Measurements from ENCODE around the gene FBLN7.

DNA sequence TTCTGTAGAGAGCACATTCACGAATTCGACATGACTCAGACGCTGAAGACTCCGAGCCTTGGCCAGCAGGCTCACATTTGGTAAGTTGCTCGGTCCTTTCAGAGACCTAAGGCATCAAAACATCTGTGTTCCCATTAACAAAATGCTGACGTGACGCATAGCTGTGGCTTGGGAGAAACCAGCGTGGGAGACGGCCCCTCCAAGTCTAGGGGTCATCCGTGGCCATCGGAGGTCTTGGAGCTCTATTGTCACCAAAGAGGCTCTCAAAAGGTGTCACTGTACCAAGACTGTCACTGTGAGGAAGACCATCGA lies 14.9 kb downstream of the FBLN7 start:
- TF ChIP-seq POLR2A (IDR thresholded peaks at IDR 0.05) = no peak
- TF ChIP-seq EP300 (IDR thresholded peaks at IDR 0.05) = no peak
- TF ChIP-seq, protein P1, sequence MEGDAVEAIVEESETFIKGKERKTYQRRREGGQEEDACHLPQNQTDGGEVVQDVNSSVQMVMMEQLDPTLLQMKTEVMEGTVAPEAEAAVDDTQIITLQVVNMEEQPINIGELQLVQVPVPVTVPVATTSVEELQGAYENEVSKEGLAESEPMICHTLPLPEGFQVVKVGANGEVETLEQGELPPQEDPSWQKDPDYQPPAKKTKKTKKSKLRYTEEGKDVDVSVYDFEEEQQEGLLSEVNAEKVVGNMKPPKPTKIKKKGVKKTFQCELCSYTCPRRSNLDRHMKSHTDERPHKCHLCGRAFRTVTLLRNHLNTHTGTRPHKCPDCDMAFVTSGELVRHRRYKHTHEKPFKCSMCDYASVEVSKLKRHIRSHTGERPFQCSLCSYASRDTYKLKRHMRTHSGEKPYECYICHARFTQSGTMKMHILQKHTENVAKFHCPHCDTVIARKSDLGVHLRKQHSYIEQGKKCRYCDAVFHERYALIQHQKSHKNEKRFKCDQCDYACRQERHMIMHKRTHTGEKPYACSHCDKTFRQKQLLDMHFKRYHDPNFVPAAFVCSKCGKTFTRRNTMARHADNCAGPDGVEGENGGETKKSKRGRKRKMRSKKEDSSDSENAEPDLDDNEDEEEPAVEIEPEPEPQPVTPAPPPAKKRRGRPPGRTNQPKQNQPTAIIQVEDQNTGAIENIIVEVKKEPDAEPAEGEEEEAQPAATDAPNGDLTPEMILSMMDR (IDR thresholded peaks at IDR 0.05) = no peak

Data from gastroesophageal sphincter (tissue), 3 donors.